Measurements from ENCODE around the gene BUD23.

BUD23 gene

GRCh38 chr7:73668103-73668885 lies 15.1 kb upstream of the BUD23 start:
- H3K4me3 ChIP-seq (ENCODE audit: low read depth, low read length): no peak overlapping the region
- no peak for TF ChIP-seq MAX (IDR thresholded peaks at IDR 0.05; ENCODE audit: low read depth, low read length)
- no peak for DNase-seq (ENCODE audit: low read depth)

DNA sequence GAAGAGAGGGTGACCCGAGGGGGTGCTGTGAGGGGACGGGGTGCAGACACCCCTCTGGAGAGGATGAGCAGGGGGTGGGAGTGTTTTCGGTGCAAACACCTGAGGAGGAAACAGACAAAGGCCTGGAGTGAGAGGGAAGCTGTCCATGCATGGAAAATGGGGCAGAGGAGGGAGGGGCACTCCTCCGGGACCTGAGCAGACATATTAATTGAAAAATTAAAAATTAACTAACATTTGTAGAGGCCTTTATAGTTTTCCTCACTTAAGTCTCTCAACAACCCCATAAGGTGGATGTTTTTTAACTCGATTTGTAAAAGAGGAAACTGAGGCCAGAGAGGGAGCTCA lies 14.5 kb upstream of the BUD23 start:
- TF ChIP-seq, protein P1, sequence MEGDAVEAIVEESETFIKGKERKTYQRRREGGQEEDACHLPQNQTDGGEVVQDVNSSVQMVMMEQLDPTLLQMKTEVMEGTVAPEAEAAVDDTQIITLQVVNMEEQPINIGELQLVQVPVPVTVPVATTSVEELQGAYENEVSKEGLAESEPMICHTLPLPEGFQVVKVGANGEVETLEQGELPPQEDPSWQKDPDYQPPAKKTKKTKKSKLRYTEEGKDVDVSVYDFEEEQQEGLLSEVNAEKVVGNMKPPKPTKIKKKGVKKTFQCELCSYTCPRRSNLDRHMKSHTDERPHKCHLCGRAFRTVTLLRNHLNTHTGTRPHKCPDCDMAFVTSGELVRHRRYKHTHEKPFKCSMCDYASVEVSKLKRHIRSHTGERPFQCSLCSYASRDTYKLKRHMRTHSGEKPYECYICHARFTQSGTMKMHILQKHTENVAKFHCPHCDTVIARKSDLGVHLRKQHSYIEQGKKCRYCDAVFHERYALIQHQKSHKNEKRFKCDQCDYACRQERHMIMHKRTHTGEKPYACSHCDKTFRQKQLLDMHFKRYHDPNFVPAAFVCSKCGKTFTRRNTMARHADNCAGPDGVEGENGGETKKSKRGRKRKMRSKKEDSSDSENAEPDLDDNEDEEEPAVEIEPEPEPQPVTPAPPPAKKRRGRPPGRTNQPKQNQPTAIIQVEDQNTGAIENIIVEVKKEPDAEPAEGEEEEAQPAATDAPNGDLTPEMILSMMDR (IDR thresholded peaks at IDR 0.05; ENCODE audit: low read depth, low read length): no peak
- no peak for TF ChIP-seq POLR2A (IDR thresholded peaks at IDR 0.05; ENCODE audit: extremely low read depth, insufficient read length)
- TF ChIP-seq MYC (IDR thresholded peaks at IDR 0.05; ENCODE audit: low read depth, low read length): no peak
- no peak for TF ChIP-seq MAX (IDR thresholded peaks at IDR 0.05; ENCODE audit: low read depth, low read length)
- no peak for DNase-seq (ENCODE audit: low read depth)
- H3K4me3 ChIP-seq (ENCODE audit: low read depth, low read length): no peak overlapping the region

- TF ChIP-seq, protein P1 (IDR thresholded peaks at IDR 0.05; ENCODE audit: low read depth, low read length): no peak
- TF ChIP-seq POLR2A (IDR thresholded peaks at IDR 0.05; ENCODE audit: extremely low read depth, insufficient read length) (no peak), MAX (IDR thresholded peaks at IDR 0.05; ENCODE audit: low read depth, low read length) (no peak), MYC (IDR thresholded peaks at IDR 0.05; ENCODE audit: low read depth, low read length) (no peak)
- DNase-seq (ENCODE audit: low read depth): no peak
These were observed 14.1 kb upstream of the BUD23 start for GRCh38 chr7:73669288-73669701.

DNA sequence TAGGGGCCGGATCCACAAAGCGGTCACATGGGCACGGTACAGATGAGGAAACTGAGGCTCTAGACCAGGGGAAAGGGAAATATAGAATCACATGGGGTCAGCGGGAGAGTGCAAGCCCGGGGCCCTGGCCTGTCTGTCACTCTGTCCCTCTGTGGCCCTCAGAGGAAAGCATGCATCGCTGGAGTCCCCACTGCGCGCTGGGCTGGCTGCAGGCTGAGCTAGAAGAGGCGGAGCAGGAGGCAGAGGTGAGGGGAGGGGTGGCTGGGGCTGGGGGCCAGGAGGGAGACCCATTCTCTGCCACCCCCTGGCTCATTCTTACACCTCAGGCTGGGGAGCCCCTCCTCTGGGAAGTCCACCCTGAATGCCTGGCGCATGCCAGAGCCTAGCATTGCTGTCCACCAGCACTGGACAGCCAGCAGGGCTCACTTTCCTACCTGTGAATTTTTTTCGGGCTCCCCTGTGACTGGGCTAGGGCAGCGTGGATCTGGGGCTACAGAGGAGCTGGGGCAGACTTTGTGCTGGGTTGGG lies 13.5 kb upstream of the BUD23 start:
- no peak for DNase-seq (ENCODE audit: low read depth)
- TF ChIP-seq MAX (IDR thresholded peaks at IDR 0.05; ENCODE audit: low read depth, low read length) (no peak), POLR2A (IDR thresholded peaks at IDR 0.05; ENCODE audit: extremely low read depth, insufficient read length) (no peak), MYC (IDR thresholded peaks at IDR 0.05; ENCODE audit: low read depth, low read length) (no peak)
- TF ChIP-seq, protein P1 (IDR thresholded peaks at IDR 0.05; ENCODE audit: low read depth, low read length): no peak
- H3K4me3 ChIP-seq (ENCODE audit: low read depth, low read length): no peak overlapping the region

More at GRCh38 chr7:73669288-73669701, 14.1 kb upstream of the BUD23 start:
- no peak overlapping the region for H3K4me3 ChIP-seq (ENCODE audit: low read depth, low read length)

DNA sequence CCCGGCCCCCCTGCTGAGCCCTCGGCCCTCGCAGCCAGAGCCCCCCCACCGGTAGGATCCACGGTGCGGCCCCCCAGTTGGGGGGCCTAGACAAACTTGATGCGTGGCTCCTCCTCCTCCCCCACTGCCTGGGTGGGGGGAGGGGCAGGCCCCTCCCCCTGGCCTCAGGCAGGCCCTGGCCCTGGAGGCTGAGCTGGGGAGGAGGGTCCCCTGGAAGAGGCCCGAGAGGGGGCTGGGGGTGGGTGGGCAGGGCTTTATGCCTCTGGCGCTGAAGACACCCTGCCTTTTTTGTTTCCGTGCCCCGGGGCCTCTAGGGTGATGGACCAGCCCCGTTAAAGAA lies 12.1 kb upstream of the BUD23 start:
- TF ChIP-seq MAX (IDR thresholded peaks at IDR 0.05; ENCODE audit: low read depth, low read length) (no peak), POLR2A (IDR thresholded peaks at IDR 0.05; ENCODE audit: extremely low read depth, insufficient read length) (no peak), MYC (IDR thresholded peaks at IDR 0.05; ENCODE audit: low read depth, low read length) (no peak)
- TF ChIP-seq, protein P1 (IDR thresholded peaks at IDR 0.05; ENCODE audit: low read depth, low read length): no peak
- DNase-seq (ENCODE audit: low read depth): no peak
- H3K4me3 ChIP-seq (ENCODE audit: low read depth, low read length): no peak overlapping the region

- H3K4me3 ChIP-seq (ENCODE audit: low read depth, low read length): no peak overlapping the region
- no peak for DNase-seq (ENCODE audit: low read depth)
- TF ChIP-seq POLR2A (IDR thresholded peaks at IDR 0.05; ENCODE audit: extremely low read depth, insufficient read length): no peak
- TF ChIP-seq MYC (IDR thresholded peaks at IDR 0.05; ENCODE audit: low read depth, low read length): no peak
- no peak for TF ChIP-seq MAX (IDR thresholded peaks at IDR 0.05; ENCODE audit: low read depth, low read length)
- TF ChIP-seq, protein P1 (IDR thresholded peaks at IDR 0.05; ENCODE audit: low read depth, low read length): no peak
These were observed 11.4 kb upstream of the BUD23 start for GRCh38 chr7:73671857-73672445.

Data from NB4 (cell line).